Islet precursor cell (in vitro differentiated cells): ENCODE measurements around the gene FAU.
"Not testable (repeated sequence)": the region's sequence is repeated elsewhere in the genome, so short reads cannot be mapped to it uniquely, and the experiment has no call there.

Experiments
- DNase-seq: peaks from one replicate; pipeline ENCODE4 v3.0.0-alpha.2; 2018

FAU gene

DNA sequence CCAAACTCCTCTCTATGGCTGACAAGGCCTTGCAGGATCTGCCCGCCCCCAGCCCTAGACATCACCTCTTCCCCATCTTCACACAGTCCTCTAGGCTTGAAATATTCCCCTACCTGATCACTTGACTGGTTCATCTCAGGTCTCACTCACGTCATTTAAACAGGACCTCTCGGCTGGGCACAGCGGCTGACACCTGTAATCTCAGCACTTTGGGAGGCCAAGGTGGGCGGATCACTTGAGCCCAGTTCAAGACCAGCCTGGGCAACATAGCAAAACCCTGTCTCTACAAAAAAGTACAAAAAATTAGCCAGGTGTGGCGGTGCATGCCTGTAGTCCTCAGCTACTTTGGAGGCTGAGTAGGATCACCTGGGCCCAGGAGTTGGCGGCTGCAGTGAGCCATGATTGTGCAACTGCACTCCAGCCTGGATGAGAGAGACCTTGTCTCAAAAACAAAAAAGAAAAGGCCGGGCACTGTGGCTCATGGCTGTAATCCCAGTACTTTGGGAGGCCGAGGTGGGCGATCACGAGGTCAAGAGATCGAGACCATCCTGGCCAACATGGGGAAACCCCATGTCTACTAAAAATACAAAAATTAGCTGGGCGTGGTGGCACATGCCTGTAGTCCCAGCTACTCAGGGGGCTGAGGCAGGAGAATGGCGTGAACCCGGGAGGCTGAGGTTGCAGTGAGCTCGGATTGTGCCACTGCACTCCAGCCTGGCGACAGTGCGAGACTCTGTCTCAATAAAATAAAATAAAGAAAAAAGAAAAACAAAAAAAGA, 2.9 kb downstream of the FAU start:
- not testable (repeated sequence) for DNase-seq

DNA sequence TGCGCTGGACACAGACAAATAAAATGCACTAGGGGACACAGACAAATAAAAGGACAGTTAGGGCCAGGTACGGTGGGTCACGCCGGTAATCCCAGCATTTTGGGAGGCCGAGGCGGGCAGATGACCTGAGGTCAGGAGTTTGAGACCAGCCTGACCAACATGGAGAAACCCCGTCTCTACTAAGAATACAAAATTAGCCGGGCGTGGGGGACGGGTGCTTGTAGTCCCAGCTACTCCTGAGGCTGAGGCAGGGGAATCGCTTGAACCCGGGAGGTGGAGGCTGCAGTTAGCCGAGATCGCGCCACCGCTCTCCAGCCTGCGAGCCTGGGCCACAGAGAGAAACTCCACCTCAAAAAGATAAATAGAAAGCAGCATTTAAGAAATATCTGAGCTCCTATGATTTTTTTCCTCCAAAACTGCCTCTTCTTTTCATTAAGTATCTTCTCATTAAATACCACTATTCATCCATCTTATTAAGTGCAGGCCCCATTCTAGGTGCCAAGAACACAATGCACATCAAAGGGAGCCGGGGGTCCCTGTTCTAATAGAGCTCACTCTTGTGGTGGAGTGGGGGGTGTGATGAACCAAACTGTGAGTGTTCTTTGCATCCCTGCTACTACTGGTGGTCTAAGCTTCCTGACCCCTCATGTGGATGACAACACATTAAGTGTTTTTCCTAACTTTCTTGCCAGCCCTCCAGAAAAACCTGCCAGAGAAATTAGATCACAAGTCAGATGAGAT, 3.7 kb downstream of the FAU start:
- no peak for DNase-seq

DNA sequence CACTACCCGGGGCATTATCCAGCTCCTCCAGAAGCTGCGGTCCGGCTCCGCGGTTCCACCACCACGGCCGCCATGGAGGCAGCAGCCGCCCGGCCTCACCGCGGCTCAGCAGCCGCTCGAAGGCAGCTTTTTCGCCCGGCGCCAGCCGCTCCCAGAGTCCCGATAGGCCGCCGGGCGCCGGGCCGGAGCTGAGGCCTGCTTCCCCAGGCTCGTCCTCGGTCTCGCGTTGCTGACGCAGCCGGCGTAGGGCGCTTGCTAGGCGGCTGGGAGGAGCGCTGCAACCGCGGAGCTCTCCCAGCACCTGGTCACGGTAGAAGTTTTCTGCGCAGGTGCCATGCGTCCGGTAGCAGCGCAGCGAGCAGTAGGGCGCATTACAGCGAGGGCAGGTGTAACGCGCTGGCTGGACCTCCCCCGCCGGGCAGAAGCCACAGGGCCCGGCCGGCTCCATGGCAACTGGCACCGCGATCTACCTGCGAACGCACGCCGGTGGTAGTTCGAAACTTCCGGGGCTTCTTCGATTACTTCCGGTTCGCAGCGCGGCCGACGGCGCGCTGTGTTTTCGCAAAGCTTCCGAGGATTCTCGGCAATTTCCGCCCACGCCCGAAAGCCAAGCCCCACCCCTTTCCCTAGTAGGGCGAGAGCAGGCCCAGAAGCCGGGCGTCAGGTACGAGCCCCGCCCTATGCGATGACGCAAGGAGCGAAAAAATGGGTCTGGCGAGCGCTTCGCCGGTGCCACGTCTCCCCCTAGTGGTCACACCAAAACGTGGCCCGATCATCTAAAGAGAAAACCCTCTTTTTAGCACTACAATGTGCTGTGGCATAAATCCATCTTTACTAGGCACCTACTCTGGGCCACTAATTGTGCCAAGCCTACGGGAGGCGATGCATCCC, 4.5 kb downstream of the FAU start, which contains the start of gene ZNHIT2:
ZNHIT2 (minus strand) TSS at position 496 of the 891 bp plus-strand sequence; CDS start at position 448, 48 bp downstream.
- DNase-seq, result peak; percentile 99

DNA sequence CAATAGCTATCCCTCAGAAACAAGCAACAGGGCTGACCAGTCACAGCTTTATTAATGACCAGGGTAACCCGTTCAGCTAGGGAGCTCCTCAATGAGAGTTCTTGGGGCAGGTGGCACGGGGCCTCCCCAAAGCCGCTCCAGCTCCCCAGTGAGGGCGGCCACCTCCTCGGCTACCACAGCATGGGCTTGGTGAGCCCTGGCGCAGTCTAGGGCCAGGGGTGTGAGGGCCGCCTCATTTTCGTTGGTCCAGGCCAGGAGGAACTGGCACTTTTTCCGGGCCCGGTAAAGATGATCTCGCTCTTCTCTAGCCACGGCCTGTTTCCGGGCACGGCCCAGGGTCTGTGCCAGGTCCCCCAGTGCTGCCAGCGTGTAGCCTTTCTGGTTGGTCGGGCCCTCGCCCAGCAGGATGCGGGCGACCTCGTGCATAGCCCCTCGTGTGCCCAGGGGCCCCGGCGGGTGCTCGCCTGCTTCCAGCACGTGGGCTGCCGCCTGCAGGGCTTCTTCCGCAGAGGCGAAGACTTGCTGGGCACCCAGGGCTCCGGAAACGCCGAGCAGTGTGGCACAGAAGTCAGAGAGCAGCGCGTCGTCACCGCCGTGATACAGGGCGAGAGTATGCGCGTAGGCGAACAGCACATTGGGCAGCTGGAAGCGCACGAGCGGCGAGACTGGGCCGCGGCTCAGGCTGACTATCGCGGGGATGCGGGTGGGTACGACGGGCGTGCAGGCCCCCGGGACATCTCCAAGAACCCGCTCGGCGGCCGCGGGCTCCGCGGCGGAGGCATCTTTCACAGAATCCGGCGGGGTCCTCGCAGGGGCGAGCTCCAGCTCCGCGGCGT, 5.3 kb downstream of the FAU start:
- peak; percentile 70 for DNase-seq

DNA sequence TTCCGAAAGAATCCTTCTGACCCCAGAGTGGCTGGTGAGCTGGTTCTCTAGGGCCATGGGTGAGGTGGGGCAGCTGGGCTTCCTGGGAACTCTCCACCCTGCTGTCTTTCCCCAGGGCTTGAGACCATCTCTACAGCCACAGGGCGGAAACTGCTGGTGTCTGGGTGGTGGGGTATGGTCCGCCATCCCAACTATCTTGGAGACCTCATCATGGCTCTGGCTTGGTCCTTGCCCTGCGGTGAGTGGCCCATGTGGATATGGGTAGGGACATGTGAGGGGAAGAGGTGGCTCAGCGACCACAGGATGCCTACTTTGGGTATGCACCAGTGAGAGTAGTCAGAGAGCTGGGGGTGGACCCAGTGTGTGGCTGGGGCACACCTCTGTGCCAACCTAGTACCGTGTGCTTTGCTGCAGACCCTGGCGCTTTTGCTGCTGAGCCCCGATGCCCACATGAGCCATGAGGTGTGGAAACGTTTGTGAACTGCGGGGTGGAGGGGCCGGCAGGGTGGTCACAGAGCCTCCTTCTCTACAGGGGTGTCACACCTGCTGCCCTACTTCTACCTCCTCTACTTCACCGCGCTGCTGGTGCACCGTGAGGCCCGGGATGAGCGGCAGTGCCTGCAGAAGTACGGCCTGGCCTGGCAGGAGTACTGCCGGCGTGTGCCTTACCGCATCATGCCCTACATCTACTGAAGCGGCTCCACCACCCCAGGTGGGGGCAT, 6.4 kb downstream of the FAU start:
- DNase-seq, result no peak

- no peak for DNase-seq
Measured at GRCh38 chr11:65114538-65115171, 7.3 kb downstream of the FAU start.

DNA sequence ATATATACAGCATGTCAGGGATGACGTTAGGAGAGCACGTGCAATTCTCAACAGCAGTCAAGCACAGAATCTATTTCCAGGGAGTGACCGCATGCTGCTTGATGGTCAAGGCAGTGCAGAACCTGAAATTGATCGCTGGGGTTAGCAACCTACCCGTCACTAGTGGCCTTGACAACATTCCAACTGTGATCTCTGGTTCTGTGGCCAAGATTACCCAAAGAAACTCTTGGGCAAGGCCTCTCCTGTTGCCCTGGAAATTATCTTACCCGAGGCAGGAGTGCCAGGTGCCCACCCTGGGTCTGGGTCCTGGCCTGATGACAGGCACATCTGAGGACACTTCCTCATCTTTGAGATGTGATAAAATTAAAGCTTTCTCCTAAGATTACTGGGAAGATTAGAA, 8.1 kb downstream of the FAU start:
- no peak for DNase-seq

DNA sequence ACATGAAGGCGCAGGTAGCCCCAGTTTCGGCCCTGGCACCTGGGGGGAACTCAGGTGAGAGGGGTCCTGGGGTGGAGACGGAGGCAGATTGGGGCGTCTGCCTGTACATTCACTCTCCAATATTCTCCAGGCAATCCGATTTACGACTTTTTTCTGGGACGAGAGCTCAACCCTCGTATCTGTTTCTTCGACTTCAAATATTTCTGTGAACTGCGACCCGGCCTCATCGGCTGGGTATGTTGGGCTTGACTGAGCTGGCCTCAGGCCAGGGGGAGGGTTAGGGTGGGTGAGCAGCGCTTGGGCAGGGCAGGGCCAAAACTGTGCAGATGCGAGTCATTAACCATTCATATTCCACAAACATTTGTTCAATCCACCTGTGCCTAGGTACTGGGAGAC, 8.6 kb downstream of the FAU start:
- DNase-seq, result no peak

DNA sequence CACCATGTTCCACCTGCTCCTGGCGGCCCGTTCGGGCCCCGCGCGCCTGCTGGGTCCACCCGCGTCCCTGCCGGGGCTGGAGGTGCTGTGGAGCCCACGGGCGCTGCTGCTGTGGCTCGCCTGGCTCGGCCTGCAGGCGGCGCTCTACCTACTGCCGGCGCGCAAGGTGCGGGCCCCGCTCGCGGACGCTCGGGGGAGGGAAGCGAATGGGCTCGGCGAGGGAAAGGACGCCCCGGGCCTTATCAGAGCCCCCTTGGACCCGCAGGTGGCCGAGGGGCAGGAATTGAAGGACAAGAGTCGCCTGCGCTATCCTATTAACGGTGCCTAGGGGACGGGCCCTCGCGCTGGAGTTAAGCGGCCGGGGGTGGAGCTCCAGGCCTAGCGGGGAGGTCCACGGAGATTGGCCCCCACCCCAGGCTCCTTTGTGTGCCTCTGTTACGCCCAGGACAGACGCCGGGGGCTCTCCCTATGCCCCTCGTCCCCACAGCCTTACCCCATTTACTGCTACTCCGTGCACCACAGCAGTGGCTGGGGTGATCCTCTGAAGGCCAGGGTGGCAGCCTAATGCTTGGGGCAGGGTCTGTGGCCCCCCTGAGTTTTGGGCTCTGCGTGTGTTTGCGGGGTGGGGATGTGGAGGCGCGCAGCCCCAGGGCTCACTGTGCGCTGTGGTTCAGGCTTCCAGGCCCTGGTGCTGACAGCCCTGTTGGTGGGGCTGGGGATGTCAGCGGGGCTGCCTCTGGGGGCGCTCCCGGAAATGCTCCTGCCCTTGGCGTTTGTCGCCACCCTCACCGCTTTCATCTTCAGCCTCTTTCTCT, 9.2 kb downstream of the FAU start:
- peak; percentile 78 for DNase-seq

GRCh38 chr11:65111744-65112545, 10.0 kb downstream of the FAU start, which contains the start of gene TM7SF2:
TM7SF2 (plus strand) TSS chr11:65111872; CDS start chr11:65112016, 144 bp downstream.
- DNase-seq, result peak; percentile 98

DNA sequence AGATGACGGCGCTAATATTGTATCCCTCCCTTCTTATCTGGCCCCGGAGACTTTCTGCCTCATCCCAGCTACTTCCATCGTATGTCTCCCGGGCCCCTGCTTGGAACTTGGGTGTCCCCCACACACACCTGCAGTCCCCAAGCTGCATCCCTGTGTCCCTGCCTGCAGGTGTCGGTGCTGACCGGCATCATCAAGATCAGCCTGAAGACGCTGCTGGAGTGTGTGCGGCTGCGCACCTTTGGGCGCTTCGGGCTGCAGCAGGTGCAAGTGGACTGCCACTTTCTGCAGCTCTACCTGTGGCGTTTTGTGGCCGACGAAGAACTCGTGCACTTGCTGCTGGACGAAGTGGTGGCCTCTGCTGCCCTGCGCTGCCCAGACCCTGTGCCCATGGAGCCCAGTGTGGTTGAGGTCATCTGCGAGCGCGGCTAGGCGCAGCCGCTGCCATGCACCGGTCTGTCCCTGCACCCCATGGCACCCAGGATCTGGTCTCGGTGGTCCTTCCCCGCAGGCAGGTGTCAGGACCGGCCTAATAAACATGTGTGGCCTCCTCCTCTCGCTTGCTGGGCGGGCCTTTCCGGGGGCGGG, 10.7 kb downstream of the FAU start:
- DNase-seq, result no peak

DNA sequence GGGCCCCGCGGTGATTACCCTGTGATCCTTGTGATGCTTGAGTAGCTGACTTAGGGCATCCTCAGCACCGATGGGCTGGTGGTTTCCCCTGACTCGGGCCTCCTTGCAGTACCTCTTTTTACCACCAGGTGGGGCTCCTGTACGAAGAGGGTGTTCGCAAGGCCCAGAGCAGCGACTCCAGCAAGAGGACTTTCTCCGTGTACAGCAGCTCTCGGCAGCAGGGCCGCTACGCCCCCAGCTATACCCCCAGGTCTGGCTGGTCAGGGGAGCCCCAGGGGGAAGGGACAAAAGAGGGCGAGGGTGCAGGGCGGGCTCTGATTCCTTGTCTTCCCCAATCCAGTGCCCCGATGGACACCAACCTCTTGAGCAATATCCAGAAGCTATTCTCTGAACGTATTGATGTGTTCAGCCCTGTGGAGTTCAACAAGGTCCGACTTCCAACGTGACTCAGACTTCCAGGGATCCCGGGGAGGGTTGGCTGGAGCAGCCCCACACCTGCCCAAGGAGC, 11.5 kb downstream of the FAU start:
- peak; percentile 95 for DNase-seq

- no peak for DNase-seq
Measured at GRCh38 chr11:65109231-65110198, 12.4 kb downstream of the FAU start.

- DNase-seq, result no peak
Measured at GRCh38 chr11:65108469-65109123, 13.3 kb downstream of the FAU start.

DNA sequence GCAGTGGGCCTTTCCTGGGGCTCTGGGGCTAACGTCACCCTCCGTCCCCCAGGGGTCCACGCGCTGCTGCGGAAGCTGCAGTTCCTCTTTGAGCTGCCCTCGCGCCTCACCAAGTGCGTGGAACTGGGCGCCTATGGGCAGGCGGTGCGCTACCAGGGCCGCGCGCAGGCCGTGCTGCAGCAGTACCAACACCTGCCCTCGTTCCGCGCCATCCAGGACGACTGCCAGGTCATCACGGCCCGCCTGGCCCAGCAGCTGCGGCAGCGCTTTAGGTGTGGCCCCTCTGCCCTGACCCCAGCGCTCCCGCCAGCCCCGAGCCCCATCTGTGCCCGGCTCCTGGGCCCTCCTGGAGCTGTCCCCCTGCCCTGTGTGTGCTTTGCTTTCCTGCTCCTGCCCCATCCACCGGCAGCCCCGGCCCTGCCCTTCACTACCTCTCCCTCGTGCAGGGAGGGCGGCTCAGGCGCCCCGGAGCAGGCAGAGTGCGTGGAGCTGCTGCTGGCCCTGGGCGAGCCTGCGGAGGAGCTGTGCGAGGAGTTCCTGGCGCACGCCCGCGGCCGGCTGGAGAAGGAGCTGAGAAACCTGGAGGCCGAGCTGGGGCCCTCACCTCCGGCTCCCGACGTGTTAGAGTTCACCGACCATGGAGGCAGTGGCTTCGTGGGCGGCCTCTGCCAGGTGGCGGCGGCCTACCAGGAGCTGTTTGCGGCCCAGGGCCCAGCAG, 14.0 kb downstream of the FAU start:
- no peak for DNase-seq

DNA sequence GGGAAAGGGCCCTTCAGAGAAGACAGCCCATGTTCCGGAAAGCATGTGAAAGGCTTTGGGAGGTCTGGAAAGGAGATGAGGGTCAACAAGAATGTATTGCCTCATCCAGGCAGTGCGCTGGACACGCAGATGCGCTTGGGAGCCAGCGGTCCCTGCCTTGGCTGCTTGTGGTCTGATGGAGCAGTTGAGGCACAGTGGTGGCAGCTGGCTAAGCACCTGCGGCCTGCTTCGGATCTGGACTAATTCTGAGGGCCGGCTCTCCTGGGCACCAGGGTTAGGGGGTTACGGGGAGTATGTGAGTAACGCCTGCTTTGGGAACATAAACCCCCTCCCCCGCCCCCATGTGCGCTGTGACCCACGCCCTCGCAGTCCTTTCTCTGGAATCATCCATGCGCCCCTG, 14.9 kb downstream of the FAU start:
- no peak for DNase-seq
